NT2/D1 (cell line): Measurements from ENCODE around the gene EEF1AKMT3.
"Not testable (repeated sequence)": the region's sequence is repeated elsewhere in the genome, so short reads cannot be mapped to it uniquely, and the experiment has no call there.

Experiments
- DNase-seq: peaks from one replicate; pipeline ENCODE4 v3.0.0-alpha.2; 2011; ENCODE audit warnings: low read depth, low spot score
- H3K27me3 ChIP-seq: 2 replicates; pipeline ENCODE4 v1.6.0; 2011; ENCODE audit warnings: mild to moderate bottlenecking; ENCODE audit not compliant: insufficient read length, insufficient read depth
- H3K36me3 ChIP-seq: 2 replicates; pipeline ENCODE4 v1.6.1; 2011; ENCODE audit warnings: mild to moderate bottlenecking, low read length, mixed read lengths; ENCODE audit not compliant: insufficient read depth, insufficient read length
- H3K4me1 ChIP-seq: 2 replicates; pipeline ENCODE4 v1.5.1; 2011; ENCODE audit not compliant: insufficient read depth, insufficient read length
- H3K4me3 ChIP-seq: 2 replicates; pipeline ENCODE4 v1.5.1; 2011; ENCODE audit warnings: low read depth; ENCODE audit not compliant: insufficient read length
- H3K9ac ChIP-seq: 2 replicates; pipeline ENCODE4 v1.6.0; 2011; ENCODE audit warnings: low read depth; ENCODE audit not compliant: insufficient read length
- H3K9me3 ChIP-seq: 2 replicates; pipeline ENCODE4 v1.5.1; 2011; ENCODE audit warnings: mild to moderate bottlenecking, low read length; ENCODE audit not compliant: insufficient read depth
- SUZ12 ChIP-seq: IDR thresholded peaks from 2 replicates; pipeline ENCODE4 v1.6.1; 2011; ENCODE audit not compliant: insufficient read length, insufficient read depth; ENCODE audit errors: extremely low read depth
- YY1 ChIP-seq: IDR thresholded peaks from 2 replicates; pipeline ENCODE4 v1.6.1; 2011; ENCODE audit not compliant: insufficient read length, insufficient read depth
- ZNF274 ChIP-seq: IDR thresholded peaks from 2 replicates; pipeline ENCODE4 v1.6.1; 2011; ENCODE audit warnings: mild to moderate bottlenecking, low read depth, low read length

Gene EEF1AKMT3

DNA sequence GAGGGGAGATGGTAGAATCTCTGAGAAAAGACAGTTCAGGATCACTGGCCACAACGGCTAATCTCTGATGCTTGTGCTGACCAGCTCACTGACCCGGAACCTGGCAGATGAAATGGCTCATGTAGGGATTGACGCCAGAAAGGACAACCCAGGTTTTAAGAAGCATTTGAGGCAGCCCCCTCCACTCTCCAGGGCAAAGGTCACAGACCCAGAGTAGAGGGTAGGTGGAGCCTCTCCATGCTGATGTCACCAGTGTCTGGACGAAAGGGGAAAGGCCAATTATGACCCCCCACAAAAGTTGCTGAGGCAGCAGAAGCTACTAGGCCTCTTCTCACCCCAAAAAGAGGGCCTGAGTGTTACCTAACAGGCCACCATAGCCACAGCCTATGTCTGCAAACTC is 1.7 kb upstream of the EEF1AKMT3 start:
- peaks cover 42% of the 10 kb centered on the region for H3K36me3 ChIP-seq
- peaks cover 10% of the 10 kb centered on the region for H3K4me1 ChIP-seq
- no peak for DNase-seq
- H3K27me3 ChIP-seq, result peaks cover 12% of the 10 kb centered on the region
- no peak for TF ChIP-seq ZNF274
- TF ChIP-seq YY1, result no peak
- TF ChIP-seq SUZ12, result no peak
- H3K9ac ChIP-seq, result peak overlapping the region; percentile 29
- H3K4me3 ChIP-seq, result no peak overlapping the region
- H3K9me3 ChIP-seq, result no peaks in the 10 kb centered on the region

GRCh38 chr12:57771236-57771872 is 1.1 kb upstream of the EEF1AKMT3 start:
- Histone ChIP-seq H3K36me3 (peaks cover 42% of the 10 kb centered on the region), H3K4me1 (peaks cover 5% of the 10 kb centered on the region), H3K27me3 (peaks cover 6% of the 10 kb centered on the region), H3K9ac (peak overlapping the region; percentile 95), H3K9me3 (no peaks in the 10 kb centered on the region), H3K4me3 (peak overlapping the region; percentile 94)
- DNase-seq, result peak; percentile 92
- no peak for TF ChIP-seq SUZ12
- no peak for TF ChIP-seq YY1
- no peak for TF ChIP-seq ZNF274

DNA sequence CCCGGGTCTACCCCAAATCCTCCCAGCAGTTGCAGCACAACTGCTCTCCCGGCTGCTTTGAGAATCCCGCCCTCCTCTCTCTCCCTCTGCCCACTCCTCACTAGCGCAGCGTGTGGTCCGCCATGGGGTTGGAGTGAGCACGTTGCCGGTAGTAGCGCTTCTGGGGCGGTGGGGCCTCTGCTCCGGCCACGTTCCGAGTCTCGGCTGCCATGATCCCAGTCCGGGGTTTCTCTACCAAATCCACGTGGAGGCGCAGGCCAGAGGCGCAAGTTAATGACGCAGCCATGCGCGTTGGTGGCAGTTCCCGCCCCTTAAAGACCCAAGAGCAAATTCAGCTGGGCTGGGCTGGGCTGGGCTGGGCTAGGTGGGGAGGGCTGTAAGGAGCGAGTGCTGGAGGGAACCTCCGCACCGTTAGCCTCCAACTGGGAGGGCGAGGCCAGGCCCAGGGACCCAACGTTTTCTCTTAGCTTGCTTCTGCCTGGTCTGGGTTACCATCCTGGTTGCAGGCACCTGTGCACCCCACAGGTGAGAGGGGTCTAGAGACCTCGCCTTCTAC is 463 bp upstream of the EEF1AKMT3 start, which contains the start of gene METTL1:
Gene METTL1 (minus strand): TSS at position 233 of the 556 bp plus-strand sequence. CDS start 22 bp downstream, at position 211.
- TF ChIP-seq YY1 (peak; percentile 68), ZNF274 (no peak)
- no peaks in the 10 kb centered on the region for H3K9me3 ChIP-seq
- peaks cover 44% of the 10 kb centered on the region for H3K36me3 ChIP-seq
- H3K9ac ChIP-seq, result peak within 1 kb of the TSS; percentile 95
- no peaks in the 10 kb centered on the region for H3K27me3 ChIP-seq
- peaks cover under 1% of the 10 kb centered on the region for H3K4me1 ChIP-seq
- H3K4me3 ChIP-seq, result peak within 1 kb of the TSS; percentile 94
- peak; percentile 97 for DNase-seq

DNA sequence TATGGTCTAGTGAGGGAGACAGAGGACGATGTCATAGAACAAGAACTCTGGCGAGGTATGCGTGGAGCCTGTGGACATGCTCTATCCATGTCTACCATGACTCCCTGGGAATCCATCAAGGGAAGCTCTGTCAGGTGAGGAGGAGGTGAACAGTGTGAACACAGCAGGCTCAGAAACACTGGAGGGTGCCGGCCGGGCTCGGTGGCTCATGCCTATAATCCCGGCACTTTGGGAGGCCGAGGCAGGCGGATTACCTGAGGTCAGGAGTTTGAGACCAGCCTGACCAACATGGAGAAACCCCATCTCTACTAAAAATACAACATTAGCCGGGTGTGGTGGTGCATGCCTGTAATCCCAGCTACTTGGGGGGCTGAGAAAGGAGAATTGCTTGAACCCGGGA is 2.2 kb downstream of the EEF1AKMT3 start:
- H3K9me3 ChIP-seq, H3K9ac ChIP-seq, DNase-seq, H3K4me3 ChIP-seq, H3K4me1 ChIP-seq, H3K27me3 ChIP-seq: not testable (repeated sequence)
- H3K36me3 ChIP-seq, result peaks cover 20% of the 10 kb centered on the region

DNA sequence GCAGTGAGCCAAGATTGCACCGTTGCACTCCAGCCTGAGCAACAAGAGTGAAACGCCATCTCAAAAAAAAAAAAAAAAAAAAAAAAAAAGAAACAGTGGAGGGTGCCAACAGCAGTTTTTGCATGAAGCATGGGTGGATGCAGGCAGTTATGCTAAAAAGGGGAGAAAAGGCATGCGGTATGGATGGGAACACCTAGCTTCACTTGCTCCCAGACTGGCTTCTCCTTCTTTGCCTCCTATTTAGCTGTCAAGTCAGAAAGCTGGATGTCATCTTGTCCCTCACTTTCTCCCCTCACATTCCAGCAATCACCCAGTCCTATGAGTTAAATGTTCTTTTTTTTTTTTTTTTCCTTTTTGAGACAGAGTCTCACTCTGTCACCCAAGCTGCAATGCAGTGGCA is 2.6 kb downstream of the EEF1AKMT3 start:
- Histone ChIP-seq H3K27me3 (no peaks in the 10 kb centered on the region), H3K4me1 (no peaks in the 10 kb centered on the region), H3K4me3 (no peak overlapping the region), H3K36me3 (peaks cover 16% of the 10 kb centered on the region), H3K9me3 (no peaks in the 10 kb centered on the region), H3K9ac (no peak overlapping the region)
- no peak for DNase-seq
- TF ChIP-seq SUZ12, result no peak

DNA sequence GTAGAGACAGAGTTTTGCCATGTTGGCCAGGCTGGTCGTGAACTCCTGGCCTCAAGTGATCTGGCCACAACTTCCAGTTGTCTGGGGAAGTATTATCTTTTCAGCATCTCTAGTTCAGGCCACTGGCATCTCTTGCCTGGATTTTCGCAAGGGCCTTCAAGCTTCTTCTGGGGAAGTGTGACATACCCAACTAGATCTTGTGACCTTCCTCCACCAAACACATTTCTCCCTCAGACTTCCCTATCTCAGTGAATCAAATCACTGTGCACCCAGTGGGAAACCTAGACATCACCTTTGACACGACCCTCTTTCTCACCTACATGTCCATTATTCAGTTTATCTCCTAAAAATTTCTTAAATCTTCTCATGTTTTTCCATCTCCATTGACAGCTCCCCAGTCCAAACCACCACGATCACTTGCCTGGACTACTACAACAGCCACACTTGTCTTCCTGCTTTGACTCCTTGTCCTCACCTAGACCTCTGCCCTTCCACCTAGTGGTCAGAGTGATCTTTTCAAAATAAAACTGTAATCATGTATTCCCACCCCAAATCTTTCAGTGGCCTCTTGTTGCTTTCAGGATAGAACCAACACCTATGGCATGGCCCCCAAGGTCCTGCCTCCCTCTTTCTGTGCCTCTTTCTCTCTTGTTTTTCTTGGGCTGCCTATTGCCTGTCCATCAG is 3.3 kb downstream of the EEF1AKMT3 start:
- H3K4me1 ChIP-seq, result no peaks in the 10 kb centered on the region
- no peak for TF ChIP-seq ZNF274
- no peak for TF ChIP-seq YY1
- no peak for TF ChIP-seq SUZ12
- H3K9me3 ChIP-seq, result no peaks in the 10 kb centered on the region
- no peak overlapping the region for H3K9ac ChIP-seq
- H3K4me3 ChIP-seq, result no peak overlapping the region
- H3K36me3 ChIP-seq, result peaks cover 16% of the 10 kb centered on the region
- DNase-seq, result no peak
- no peaks in the 10 kb centered on the region for H3K27me3 ChIP-seq

DNA sequence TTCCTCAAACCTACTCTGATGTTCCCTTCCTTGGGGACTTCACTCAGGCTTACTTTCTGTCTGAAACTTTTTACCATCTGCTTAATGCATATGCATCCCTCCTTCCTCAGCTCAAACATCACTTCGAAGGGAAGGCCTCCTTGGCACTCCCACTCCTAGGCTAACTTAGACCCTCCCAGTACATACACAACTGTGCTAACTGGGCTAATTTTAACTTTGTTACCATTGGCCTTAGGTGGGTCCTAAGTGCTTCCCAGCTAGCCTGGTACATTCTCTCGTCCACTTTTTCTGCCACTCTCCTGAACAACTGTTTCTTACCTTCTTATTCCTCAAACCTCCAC is 3.8 kb downstream of the EEF1AKMT3 start:
- DNase-seq, result no peak
- no peaks in the 10 kb centered on the region for H3K4me1 ChIP-seq
- TF ChIP-seq ZNF274 (no peak), YY1 (no peak), SUZ12 (no peak)
- H3K36me3 ChIP-seq, result peaks cover 13% of the 10 kb centered on the region
- H3K9ac ChIP-seq, result no peak overlapping the region
- H3K4me3 ChIP-seq, result no peak overlapping the region
- H3K9me3 ChIP-seq, result no peaks in the 10 kb centered on the region
- H3K27me3 ChIP-seq, result no peaks in the 10 kb centered on the region
